KOPT-K1 (cell line): ENCODE data around the gene GSTT2B.
"Not testable (repeated sequence)": the region's sequence is repeated elsewhere in the genome, so short reads cannot be mapped to it uniquely, and the experiment has no call there.

Source experiments
- H3K27ac ChIP-seq: fragments of 200-600 bp; sonication (generic); 2 replicates; pipeline ENCODE4 v1.5.1; 2016; ENCODE audit warnings: antibody characterized with exemption, mild to moderate bottlenecking, low read depth, low read length; ENCODE audit not compliant: poor library complexity, severe bottlenecking
- H3K36me3 ChIP-seq: fragments of 200-600 bp; sonication (generic); 2 replicates; pipeline ENCODE4 v1.5.1; 2017; ENCODE audit warnings: antibody characterized with exemption, mild to moderate bottlenecking, low read length, moderate library complexity; ENCODE audit not compliant: insufficient read depth
- H3K9me3 ChIP-seq: fragments of 200-600 bp; sonication (generic); 2 replicates; pipeline ENCODE4 v1.5.1; 2017; ENCODE audit warnings: antibody characterized with exemption, low read length, mild to moderate bottlenecking; ENCODE audit not compliant: insufficient read depth, poor library complexity, severe bottlenecking

GSTT2B gene

DNA sequence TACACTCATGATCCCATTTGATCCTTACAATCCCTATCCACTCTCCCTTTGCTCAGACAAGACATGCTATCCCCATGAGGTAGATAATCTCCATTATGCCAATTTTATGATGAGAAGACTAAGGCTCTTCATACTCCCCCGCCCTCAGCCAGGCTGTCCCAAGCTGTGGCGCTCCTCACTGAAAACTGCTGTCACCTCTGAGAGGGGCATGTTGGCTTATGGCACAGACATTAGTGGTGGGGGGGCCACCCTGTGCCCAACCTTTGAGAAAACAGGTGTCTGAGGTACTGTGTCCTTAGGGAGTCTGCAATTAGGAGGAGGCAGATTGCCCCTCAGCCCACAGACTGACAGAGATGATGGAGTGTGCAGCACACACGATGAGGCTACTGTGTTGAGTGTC lies 8.1 kb upstream of the GSTT2B start:
- Histone ChIP-seq H3K27ac (no peak overlapping the region), H3K9me3 (no peaks in the 10 kb centered on the region), H3K36me3 (peaks cover 31% of the 10 kb centered on the region)

DNA sequence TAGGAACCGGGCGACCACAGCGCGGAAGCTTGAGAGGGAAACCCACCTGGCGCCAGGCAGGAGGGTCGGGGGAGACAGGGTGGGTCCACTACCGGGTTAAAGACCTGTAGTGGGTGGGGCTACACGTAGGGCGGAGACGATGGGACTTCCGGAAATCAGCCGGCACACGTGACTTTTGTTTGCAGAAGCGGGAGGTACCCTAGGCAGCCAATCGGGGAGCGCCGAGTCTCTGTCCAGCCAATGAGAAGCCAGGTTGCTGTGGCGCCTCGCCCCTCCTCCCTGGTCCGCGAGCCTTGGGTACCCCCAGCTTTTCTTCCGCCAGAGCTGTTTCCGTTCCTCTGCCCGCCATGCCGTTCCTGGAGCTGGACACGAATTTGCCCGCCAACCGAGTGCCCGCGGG lies 5.6 kb upstream of the GSTT2B start, which contains the start of gene DDTL:
DDTL (plus strand) TSS at position 321 of the 400 bp plus-strand sequence; CDS start at position 348, 27 bp downstream.
- H3K36me3 ChIP-seq, result peaks cover 26% of the 10 kb centered on the region
- not testable (repeated sequence) for H3K27ac ChIP-seq, H3K9me3 ChIP-seq

DNA sequence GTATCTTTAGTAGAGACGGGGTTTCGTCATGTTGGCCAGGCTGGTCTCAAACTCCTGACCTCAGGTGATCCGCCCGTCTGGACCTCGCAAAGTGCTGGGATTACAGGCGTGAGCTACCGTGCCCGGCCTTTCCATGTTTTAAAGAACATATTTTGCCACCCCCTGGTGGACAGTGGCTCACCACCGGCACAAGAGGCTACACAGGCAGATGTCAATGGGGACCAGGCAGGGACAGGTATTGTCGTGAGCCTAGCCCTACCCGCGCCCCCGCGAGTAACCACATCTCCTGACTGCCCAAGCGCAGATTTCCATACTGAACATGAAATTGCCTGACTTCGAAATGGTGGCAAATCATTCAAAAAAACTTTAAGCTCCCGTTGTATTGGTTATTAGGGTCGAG lies 5.1 kb upstream of the GSTT2B start:
- H3K9me3 ChIP-seq, H3K27ac ChIP-seq: not testable (repeated sequence)
- peaks cover 21% of the 10 kb centered on the region for H3K36me3 ChIP-seq

DNA sequence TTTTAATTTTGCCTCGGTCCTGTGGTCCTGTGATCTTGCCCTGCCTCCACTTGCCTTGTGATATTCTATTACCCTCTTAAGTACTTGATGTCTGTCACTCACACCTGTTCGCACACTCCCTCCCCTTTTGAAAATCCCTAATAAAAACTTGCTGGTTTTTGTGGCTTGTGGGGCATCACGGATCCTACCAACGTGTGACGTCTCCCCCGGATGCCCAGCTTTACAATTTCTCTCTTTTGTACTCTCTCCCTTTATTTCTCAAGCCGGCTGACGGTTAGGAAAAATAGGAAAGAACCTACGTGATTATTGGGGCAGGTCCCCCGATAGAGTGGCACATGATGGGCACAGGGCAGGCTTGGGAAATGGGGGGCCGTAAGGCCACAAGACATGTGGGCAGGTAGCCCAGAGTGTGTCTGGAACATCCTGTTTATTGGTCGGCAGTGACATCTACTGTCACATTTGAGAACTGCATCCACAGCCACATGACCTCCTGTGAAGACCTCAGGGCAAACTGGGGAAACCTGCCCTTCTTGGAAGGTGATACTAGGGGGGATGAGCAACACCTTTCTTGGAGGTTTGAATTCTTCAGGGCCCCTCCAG lies 4.6 kb downstream of the GSTT2B start:
- not testable (repeated sequence) for H3K36me3 ChIP-seq, H3K27ac ChIP-seq, H3K9me3 ChIP-seq

DNA sequence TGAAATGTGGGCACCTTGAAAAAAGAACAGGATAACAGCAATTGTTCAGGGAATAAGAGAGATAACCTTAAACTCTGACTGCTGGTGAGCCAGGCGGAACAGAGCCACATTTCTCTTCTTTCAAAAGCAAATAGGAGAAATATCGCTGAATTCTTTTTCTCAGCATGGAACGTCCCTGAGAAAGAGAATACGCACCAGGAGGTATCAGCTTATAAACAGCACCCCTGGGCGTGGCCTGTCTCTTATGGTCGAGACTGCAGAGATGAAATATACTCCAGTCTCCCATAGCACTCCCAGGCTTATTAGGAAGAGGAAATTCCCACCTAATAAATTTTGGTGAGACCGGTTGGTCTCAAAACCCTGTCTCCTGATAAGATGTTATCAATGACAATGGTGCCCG lies 5.1 kb downstream of the GSTT2B start:
- not testable (repeated sequence) for H3K27ac ChIP-seq, H3K9me3 ChIP-seq, H3K36me3 ChIP-seq

DNA sequence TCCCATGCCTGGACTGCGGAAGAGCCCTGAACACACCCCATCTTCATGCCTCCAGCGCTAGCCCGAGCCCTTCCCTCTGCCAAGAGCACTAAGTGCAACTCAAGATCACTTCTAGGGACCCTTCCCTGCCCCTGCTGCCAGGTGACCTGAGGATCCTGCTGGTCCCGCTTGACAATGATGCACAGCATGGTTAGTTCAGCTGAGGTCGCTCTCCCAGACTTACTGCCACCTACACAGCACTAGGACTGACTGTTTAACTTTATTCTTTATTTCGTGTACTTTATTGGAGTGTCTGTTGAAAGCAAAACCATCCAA lies 6.0 kb downstream of the GSTT2B start:
- not testable (repeated sequence) for H3K9me3 ChIP-seq, H3K36me3 ChIP-seq, H3K27ac ChIP-seq

DNA sequence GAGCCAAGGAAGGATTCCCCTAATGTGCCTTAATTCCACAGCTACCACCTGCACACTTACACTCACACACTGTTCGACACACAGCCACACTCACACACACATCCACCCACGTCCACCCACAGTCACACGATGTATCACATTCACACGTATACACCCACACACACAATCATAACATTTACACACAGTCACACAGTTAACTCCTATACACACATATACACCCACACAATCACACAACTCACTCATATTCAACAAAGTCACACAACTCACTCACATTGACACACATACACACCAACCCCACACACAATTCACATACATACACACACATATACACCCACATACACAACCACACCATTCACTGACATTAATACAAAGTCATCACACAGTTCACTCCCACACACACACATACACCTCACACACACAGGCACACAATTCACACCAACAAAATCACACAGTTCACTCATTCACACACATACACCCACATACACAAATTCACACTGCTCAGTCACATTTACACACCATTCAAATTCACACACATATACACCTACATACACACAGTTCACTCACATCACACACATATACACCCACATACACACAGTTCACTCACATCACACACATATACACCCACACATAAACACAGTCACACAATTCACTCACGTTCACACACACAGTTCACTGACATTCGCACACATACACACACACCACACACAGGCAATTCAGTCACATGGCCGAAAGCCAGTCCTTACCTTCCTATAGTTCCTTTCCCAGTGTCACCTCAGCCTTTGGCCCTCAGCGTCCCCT lies 6.6 kb downstream of the GSTT2B start:
- H3K27ac ChIP-seq, H3K36me3 ChIP-seq, H3K9me3 ChIP-seq: not testable (repeated sequence)

DNA sequence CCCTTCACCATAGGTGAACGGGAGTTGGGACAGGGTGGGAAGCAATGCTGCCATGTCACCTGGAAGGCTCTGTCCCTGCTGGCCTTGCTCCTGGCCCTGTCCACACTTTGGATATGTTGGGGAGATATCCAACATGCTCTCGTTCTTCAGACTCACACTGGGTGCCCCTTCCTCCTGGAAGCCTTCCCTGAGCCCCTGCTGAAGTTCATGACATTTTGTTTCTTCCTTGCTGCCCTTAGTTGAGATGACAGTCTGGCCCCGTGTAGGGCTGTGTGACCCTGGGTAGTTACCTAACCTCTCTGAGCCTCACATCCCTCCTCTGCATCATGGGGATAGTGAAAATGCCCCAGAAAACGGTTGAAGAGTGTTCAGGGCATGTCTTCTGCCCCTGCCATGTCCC lies 7.5 kb downstream of the GSTT2B start:
- H3K27ac ChIP-seq, H3K36me3 ChIP-seq, H3K9me3 ChIP-seq: not testable (repeated sequence)

DNA sequence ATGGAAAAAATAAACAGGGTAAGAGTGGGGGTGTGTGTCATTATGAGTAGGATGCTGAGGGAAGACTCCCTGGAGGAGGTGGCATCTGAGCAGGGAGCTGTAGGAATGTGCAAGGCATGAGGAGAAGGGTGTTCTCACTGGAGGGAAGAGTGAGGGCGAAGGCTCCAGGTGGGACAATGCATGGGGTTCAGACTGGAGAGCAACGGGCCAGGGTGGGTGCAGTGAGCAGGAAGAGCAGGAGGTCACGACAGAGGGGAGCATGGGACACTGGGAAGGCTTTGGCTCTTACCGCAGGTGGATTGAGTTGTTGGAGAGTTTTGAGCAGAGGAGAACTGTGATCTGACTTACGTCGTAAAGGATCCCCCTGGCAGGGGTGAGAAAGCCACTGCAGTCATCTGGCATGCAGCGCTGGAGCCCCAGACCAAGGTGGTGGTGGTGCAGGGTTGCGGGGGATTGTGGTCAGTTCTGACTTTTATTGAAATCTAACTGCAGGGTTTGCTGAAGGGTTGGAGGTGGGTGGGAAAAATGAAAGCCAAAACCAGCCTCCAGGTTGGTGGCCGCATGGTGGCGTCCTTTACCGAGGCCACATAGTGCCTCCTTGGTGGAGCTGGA lies 8.1 kb downstream of the GSTT2B start:
- not testable (repeated sequence) for H3K9me3 ChIP-seq, H3K36me3 ChIP-seq, H3K27ac ChIP-seq

DNA sequence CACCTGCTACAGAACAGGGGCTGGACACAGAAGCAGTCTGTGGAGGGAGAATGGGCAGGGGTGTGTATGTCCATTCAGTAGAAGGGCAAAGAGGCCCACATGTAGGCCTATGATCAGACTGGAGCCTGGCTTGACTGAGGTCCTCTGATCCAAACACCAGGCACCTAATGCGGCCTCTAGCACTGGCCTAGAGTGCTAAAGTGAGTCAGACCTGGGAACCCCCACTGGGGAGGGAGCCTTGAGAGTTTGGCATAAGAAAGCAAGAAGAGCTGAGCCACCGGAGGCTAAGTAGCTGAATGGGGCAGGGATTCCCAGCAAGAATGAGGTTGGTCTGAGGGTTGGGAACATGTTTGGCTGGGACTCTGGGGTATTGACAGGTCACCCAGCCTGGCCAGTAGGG lies 9.6 kb downstream of the GSTT2B start:
- H3K27ac ChIP-seq, H3K36me3 ChIP-seq, H3K9me3 ChIP-seq: not testable (repeated sequence)

DNA sequence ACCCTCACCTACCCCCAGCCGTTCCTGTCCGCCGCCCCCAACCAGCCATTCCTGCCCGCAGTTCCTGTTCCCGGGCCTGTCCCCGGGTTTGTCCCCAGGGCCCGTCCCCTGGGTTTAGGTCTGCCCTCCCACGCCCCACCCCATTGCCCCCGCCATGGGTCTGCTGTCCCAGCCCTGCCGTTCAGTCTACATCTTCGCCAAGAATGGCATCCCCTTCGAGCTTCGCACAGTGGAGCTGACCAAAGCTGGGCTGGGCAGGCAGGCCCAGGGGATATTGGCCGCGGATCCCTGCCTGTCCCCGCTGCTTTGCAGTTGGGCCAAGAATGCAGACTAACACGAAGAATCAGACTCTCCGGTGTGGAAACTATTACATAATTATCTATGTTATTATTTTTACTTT lies 11.2 kb downstream of the GSTT2B start:
- H3K36me3 ChIP-seq, H3K27ac ChIP-seq, H3K9me3 ChIP-seq: not testable (repeated sequence)

DNA sequence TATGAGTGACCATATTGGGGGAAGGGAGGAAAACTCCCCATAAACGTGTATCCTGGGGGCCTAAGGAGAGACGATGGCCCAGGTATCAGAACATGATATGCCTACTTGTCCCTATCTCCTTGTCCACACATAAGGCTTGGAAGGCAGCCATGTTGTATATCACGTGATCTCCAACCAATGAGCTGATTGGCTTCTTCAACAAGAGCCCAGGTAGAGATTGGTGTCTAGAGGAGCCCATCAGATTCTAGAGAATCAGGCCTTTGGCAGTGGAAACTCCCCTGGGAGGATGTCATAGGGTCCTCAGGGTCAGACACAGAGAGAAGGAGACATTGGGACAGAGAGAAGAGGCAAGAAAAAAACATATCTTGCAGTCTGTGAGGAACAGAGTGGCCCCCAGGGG lies 13.6 kb downstream of the GSTT2B start:
- H3K9me3 ChIP-seq, H3K27ac ChIP-seq, H3K36me3 ChIP-seq: not testable (repeated sequence)

DNA sequence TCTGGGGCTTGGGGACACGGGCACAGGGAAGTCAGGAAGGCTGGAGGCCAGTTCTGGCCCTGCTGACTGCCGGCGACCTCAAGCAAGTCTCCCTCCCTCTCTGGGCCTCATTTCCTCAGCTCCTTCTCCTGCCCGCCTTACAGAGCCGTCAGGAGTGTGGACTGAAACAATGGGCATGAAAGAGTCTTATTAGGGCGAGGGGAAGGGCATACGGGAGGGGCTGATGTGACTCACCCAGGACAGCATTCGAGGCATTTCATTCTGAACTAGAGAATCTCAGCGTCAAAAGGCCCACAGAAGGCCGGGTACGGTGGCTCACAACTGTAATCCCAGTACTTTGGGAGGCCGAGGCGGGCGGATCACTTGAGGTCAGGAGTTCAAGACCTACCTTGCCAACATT lies 20.8 kb downstream of the GSTT2B start:
- H3K9me3 ChIP-seq, H3K27ac ChIP-seq, H3K36me3 ChIP-seq: not testable (repeated sequence)

DNA sequence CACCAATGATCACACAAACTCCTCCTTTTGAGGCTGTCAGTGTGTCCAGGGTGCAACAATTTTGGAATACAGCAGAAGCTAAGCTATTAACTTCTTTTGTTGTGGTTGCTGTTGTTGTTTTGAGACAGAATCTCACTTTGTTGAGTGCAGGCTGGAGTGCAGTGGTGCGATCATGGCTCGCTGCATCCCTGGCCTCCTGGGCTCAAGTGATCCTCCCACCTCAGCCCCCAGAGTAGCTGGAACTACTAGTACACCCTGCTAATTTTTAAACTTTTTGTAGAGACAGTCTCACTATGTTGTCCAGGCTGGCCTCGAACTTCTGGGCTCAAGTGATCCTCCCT lies 22.0 kb downstream of the GSTT2B start:
- Histone ChIP-seq H3K27ac (no peak overlapping the region), H3K36me3 (no peaks in the 10 kb centered on the region)

DNA sequence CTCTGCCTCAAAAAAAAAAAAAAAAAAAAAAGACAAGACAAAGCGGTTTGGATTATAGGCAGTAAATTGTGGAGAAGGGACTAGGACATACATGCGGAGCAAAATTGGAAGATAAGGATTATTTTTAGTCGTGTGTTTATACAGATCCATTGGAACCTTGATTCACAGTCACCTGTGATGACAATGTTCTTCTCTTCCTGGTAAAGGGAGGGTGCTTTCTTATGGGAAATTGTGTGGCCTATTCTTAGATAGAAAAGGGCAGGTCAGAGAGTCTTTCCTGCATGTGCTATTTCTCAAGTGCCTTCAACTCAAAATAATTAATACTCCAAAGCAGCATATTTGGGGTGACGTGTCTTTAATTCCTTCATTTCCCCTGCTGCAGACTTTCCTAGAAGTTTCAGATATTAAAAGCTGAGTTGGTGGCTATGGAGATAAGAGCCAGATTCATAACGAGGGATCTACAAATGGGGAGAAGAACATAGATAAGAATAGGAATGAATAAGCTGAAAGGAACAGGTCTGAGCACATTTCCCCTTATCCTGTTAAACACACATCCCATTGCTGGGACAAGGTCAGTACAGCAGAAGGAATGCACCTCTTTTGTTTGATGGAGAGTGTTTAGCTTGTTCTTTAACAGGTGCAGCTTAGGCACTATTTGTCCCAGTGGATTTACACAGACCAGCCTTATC lies 22.5 kb downstream of the GSTT2B start:
- Histone ChIP-seq H3K9me3 (no peaks in the 10 kb centered on the region), H3K27ac (no peak overlapping the region), H3K36me3 (no peaks in the 10 kb centered on the region)

More for the DNA sequence above, 22.0 kb downstream of the GSTT2B start:
- H3K9me3 ChIP-seq, result no peaks in the 10 kb centered on the region
